ENCODE measurements around the gene ZNF681.
A peak's percentile ranks its signal among the peaks of the same experiment; 100 is the strongest.

ZNF681 gene

DNA sequence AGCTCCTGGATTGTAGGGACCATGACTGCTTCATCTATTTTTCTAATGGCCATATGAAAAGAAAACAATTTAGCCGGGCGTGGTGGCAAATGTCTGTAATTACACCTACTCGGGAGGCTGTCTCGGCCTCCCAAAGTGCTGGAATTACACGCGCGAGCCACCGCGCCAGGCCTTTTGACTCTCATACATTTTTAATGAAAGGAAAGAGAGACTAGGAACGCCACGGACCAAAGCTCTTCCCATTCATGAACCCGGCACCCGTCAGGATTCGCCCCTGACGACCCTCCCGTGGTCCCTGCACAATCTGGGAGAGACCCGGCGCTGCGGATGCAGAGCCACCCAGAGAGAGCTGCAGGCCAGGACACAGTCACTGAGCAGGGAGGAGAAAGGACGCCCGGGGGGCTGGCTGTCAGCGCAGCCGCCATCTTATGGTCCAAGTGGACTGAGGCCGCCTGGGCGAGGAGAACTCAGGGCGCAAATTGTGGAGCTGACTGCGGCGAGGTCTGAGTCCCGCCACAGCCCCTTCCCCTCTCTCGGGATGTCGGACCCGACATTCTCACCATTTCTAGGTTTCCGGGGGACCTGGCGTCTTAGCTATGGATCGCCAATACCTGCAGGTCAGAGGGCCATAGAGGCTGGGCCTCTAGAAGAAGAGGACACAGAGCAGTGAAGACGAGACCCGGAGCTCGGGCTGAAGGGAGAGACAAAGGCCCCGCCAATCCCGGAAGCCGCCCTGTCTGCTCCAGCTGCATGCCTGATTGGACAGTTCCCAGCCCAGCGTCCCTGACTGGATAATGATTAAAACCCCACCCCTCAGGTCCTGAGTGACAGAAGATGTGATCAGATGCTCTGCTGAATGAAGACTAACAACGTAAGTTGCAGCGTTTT is at the start of gene ZNF681:
ZNF681 (minus strand) TSS at position 705 of the 888 bp plus-strand sequence; CDS start at position 563, 142 bp downstream.
- DNase-seq = peak; percentile 84 to 89
- TF ChIP-seq GATA1 (IDR thresholded peaks at IDR 0.05; ENCODE audit: low read depth, low read length) = no peak
- peak; percentile 37 for TF ChIP-seq POLR2A (IDR thresholded peaks at IDR 0.05; ENCODE audit: low read length)

DNA sequence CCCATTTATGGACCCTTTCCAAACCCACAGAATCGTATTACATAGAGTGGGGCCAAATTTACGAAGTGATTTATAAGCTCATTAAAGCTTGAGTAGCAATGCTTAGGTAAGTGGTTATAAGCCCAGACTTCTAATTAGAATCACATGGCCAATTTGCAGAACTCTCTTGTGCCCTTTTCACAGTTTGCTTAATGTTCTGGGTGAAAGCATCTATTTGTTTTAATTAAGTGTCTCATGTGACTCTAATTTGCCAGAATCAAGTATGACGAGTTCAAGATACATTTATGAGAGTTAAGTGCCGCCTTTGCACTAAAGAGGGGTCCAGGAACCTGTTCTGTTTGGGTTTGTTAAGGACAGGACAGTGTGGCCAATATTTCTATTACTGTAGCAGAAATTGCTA is 46.0 kb upstream of the ZNF681 start:
- TF ChIP-seq GATA1 (IDR thresholded peaks at IDR 0.05; ENCODE audit: low read depth, low read length) (no peak), POLR2A (IDR thresholded peaks at IDR 0.05; ENCODE audit: low read length) (no peak)
- DNase-seq = no peak

DNA sequence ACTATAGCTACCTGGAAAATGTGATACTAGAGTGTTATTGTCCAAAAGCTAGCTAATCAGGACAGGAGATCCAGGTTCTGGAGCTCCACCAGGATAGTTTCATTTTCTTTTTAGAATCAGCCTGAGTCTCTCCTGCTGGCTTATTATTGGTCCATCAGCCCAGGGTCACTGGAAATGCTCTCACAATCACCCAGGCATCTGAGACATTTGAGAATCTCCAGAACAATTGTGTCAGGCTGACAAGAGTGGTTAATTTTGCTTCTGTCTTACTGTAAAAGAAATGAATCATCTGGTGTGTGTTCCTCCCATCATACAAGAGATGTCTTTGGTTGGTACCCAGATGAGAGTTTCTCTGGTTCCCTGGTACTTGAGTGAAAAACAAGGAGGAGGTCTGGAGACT is 43.6 kb upstream of the ZNF681 start:
- no peak for TF ChIP-seq POLR2A (IDR thresholded peaks at IDR 0.05; ENCODE audit: low read length)
- TF ChIP-seq GATA1 (IDR thresholded peaks at IDR 0.05; ENCODE audit: low read depth, low read length) = no peak
- no peak for DNase-seq

DNA sequence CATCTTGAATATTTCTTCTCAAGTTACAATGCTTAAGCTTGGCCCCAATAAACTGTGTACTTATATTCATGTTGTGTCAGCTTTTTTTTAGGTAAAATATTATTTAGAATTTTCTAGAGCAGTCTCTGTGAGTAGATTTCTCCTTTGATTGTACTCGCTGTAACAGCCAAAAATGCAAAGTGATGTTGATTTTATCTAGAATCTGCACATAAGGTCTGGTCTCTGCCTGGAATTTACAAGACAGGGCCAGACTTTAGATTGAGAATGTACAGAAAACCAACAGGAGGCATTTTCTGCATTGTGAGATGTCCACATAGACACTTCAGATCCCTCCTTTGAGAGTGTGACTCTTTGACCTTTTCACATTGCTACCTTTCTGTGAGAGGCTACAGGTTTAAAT is 43.1 kb upstream of the ZNF681 start:
- TF ChIP-seq GATA1 (IDR thresholded peaks at IDR 0.05; ENCODE audit: low read depth, low read length) (no peak), POLR2A (IDR thresholded peaks at IDR 0.05; ENCODE audit: low read length) (no peak)

DNA sequence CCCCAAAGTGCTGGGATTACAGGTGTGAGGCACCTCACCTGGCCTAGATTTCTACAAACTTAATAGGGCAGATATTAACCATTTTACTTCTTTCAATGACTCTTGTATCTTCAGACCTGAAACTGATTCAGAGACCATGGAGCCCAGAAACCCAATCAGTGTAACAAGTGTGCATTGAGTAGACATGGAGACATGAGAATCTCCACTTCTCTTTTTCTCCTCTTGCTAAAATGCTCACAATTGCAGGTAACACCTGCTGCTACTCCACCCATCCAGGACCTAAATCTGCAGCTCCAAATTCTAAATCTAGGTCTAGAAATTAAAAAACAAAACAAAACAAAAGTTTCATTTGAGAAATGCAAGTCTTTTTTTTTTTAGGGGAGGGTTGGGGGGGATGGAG is 42.2 kb upstream of the ZNF681 start:
- TF ChIP-seq GATA1 (IDR thresholded peaks at IDR 0.05; ENCODE audit: low read depth, low read length) (no peak), POLR2A (IDR thresholded peaks at IDR 0.05; ENCODE audit: low read length) (no peak)
- no peak for DNase-seq

More for the DNA sequence above, 43.1 kb upstream of the ZNF681 start:
- no peak for DNase-seq

DNA sequence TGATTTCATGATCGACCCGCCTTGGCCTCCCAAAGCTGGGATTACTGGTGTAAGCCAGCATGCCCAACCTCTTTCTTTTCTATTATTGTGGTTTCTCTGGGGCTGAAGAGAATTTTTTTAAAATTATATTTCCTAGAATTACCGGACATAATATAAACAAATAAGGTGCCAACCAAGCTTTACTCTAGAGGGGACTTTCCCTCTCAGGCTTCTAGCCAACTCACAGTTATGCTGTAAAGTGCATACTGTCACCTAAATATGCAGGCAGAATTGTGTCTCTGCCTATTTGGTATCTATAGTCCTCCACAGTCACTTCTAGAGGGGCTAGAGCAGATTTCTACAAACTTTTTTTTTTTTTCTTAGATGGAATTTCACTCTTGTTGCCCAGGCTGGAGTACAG is 41.6 kb upstream of the ZNF681 start:
- TF ChIP-seq POLR2A (IDR thresholded peaks at IDR 0.05; ENCODE audit: low read length) (no peak), GATA1 (IDR thresholded peaks at IDR 0.05; ENCODE audit: low read depth, low read length) (no peak)
- DNase-seq = no peak

DNA sequence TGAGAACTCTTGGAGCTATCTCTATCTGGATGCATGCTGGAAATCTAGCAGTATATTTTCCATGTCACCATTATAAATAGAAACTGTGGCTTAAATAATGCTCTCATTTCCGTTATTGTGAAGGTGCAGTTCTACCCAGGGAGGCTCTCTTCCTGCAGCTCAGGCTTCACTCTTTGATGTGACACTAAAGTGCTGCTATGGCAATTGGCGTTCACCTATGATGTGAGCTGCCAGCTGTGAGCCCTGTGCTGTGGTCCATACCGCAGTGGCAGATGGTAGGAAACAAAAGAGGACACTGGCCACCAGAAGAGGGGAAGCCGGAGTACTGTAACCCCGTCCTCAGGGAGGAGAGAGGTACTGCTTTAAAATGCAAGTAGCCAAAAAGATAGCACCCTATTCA is 40.6 kb upstream of the ZNF681 start:
- DNase-seq = no peak
- TF ChIP-seq GATA1 (IDR thresholded peaks at IDR 0.05; ENCODE audit: low read depth, low read length) = no peak
- no peak for TF ChIP-seq POLR2A (IDR thresholded peaks at IDR 0.05; ENCODE audit: low read length)

DNA sequence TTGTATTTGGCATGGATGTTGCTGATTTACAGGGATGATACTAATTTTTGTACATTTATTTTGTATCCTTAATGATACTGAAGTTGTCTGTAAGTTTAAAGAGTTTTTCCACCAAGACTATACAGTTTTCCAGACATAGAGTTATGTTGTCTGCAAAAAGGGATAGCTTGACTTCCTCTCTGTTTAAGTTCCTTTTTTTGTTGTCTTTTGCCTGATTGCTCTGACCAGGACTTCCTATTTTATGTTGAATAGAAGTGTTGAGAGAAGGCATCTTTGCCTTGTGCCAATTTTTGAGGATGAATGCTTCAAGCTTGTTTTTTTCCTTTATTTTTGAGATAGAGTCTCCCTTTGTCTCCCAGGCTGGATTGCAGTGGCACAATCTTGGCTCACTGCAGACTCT is 36.8 kb upstream of the ZNF681 start:
- no peak for TF ChIP-seq GATA1 (IDR thresholded peaks at IDR 0.05; ENCODE audit: low read depth, low read length)
- TF ChIP-seq POLR2A (IDR thresholded peaks at IDR 0.05; ENCODE audit: low read length) = no peak

DNA sequence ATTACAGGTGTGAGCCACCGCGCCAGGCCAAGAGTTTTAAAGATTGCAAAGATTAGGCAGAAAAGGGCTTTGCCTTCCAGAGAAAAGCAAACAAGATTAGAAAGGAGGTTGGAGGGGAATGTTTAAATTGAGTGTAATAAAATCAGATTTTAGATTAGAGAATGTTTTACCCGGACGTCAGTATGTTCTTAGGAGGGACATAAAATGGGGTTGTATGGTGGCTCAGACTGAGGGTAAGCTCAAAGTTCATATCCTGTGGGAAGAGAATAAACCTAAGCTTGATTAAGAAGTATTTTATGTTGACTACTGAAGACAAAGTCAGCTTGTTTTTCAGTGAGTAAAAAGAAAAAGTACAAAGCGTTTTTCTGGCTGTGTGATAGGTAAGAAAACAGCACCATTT is 34.1 kb upstream of the ZNF681 start:
- TF ChIP-seq POLR2A (IDR thresholded peaks at IDR 0.05; ENCODE audit: low read length) = no peak
- no peak for TF ChIP-seq GATA1 (IDR thresholded peaks at IDR 0.05; ENCODE audit: low read depth, low read length)
- DNase-seq = no peak

More for the DNA sequence above, 36.8 kb upstream of the ZNF681 start:
- no peak for DNase-seq

DNA sequence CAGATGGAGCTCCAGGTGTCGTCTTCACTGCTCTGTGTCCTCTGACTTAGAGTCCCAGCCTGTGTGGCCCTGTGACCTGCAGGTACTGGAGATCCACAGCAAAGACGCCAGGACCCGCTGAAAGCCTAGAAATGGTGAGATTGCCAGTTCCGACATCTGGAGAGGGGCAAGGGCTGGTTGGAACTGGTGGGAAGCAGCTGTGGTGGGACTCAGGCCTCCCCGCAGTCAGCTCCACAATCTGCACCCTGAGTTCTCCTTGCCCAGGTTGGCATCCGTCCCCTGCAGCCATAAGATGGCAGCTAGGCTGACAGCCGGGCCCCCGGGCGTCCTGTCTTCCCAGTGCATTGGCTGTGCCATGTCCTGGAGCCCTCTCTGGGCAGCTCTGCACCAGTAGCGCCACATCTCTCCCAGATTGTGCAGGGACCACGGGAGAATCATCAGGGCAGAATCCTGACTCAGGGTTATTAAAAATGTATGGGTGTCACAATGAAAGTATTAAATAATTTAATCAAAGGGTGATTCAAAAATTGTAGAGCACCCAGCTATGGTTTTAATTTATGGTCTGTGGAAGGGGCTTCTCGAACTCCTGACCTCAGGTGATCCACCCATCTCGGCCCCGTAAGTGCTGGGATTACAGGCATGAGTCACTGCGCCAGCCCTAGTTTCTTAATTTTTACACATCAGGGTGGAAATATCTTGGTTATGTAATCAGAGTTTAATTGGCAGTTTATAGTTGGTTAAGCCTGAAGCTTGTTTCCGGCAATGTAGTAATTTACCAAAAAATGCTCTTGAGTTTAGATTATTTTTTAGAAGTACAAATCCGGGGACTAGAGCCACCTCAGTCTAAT is 32.2 kb upstream of the ZNF681 start:
- DNase-seq = no peak
- TF ChIP-seq POLR2A (IDR thresholded peaks at IDR 0.05; ENCODE audit: low read length) (no peak), GATA1 (IDR thresholded peaks at IDR 0.05; ENCODE audit: low read depth, low read length) (no peak)

DNA sequence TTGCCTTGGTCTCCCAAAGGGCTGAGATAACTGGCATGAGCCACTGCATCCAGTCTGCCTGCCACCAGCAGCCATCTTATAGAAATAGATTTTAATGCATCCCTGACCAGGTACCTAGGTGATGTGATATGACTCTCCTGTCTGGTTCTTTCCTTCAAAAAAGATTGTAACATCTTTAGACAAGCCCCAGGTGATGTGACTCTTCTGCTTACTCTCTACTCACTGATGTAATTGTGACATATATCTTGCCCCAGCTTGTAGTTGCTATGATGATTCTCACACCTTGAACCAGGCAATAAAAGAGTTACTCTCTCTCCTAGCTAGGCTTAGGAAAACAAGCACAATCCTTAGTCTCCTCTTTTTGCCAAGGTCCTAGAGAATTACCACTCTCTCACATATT is 30.6 kb upstream of the ZNF681 start:
- no peak for TF ChIP-seq GATA1 (IDR thresholded peaks at IDR 0.05; ENCODE audit: low read depth, low read length)
- TF ChIP-seq POLR2A (IDR thresholded peaks at IDR 0.05; ENCODE audit: low read length) = no peak
- no peak for DNase-seq

DNA sequence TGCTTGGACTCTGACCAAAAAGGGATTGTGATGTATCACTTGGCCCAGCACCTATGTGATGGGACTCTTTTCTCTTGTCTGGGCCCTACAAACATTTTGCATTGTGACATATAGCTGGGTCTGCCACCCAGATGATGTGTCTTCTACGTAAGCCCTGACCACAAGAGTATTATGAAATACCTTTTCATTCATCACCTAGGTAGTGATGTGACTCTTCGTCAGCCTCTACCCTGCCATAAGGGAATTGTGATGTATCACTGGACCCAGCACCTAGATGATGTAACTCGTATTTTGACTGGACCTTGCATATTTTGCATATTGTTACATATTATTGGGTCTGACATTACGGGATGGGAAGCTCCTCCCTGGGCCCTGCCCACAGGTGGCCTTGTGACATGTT is 29.7 kb upstream of the ZNF681 start:
- TF ChIP-seq POLR2A (IDR thresholded peaks at IDR 0.05; ENCODE audit: low read length) (no peak), GATA1 (IDR thresholded peaks at IDR 0.05; ENCODE audit: low read depth, low read length) (no peak)
- DNase-seq = no peak

DNA sequence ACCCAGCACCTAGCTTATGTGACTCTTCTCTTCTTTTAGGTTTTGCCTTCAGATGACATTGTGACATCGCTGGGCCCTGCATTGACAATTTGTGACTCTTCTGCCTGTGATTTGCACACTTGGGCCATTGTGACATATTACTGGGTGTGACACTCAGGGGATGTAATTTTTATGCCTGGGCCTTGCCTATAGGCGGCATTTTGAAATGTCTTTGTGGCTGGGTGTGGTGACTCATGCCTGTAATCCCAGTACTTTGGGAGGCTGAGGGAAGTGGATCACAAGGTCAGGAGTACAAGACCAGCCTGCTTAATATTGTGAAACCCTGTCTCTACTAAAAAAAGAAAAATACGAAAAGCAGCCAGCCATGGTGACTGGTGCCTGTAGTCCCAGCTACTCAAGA is 28.4 kb upstream of the ZNF681 start:
- TF ChIP-seq POLR2A (IDR thresholded peaks at IDR 0.05; ENCODE audit: low read length) = no peak
- TF ChIP-seq GATA1 (IDR thresholded peaks at IDR 0.05; ENCODE audit: low read depth, low read length) = no peak
- DNase-seq = no peak

DNA sequence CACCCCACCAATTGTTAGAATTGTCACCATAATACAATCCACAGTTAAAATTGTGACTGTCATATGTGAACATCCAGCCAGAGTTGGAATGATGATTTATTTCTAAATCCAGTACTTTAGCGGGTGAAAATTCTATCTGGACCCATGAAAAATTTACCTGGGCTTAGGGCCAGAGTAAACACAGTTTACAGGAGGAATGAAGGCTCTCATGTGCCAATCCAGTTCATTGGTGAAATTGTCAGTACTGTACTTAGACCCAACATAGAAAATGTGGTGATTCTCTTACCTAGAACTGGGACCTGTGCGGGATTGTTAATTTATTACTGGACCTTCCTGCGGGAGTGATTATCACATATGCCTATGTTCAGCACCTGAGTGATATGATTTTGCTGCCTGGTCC is 27.3 kb upstream of the ZNF681 start:
- no peak for TF ChIP-seq GATA1 (IDR thresholded peaks at IDR 0.05; ENCODE audit: low read depth, low read length)
- TF ChIP-seq POLR2A (IDR thresholded peaks at IDR 0.05; ENCODE audit: low read length) = no peak
- no peak for DNase-seq

All from erythroblast (primary cell).